ENCODE results near the gene CASP7.

The CASP7 gene

GRCh38 chr10:113644185-113645120 is 35.3 kb upstream of the CASP7 start:
- DNase-seq (ENCODE audit: low read depth), result no peak
- H3K4me3 ChIP-seq (ENCODE audit: control insufficient read depth, low read depth, low read length), result no peak overlapping the region
- TF ChIP-seq CTCF (IDR thresholded peaks at IDR 0.05; ENCODE audit: control insufficient read depth, insufficient read depth, low read depth, low read length, missing control alignments), result no peak

- TF ChIP-seq CTCF (IDR thresholded peaks at IDR 0.05; ENCODE audit: control insufficient read depth, insufficient read depth, low read depth, low read length, missing control alignments), result no peak
Observed at GRCh38 chr10:113646336-113647201, 33.1 kb upstream of the CASP7 start.

DNA sequence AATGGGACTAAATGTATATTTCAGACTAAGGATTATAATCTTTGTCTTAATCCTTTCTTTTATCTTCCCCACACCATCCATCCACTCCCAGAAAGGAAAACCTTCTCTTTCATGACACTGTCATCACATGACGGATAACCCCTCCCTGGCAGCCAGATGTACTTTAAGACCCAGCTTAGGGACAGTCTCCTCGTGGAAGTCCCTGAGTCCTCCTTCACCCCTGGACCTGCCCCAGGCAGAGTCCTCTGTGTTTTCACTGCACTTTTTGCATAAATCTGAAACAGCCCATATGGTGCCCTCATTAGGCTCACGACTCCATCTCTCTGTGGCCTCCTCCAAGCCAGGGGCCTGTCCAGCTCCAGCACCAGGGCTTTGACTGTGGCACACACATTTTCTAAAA is 31.9 kb upstream of the CASP7 start:
- H3K4me3 ChIP-seq (ENCODE audit: control insufficient read depth, low read depth, low read length), result no peak overlapping the region
- no peak for TF ChIP-seq CTCF (IDR thresholded peaks at IDR 0.05; ENCODE audit: control insufficient read depth, insufficient read depth, low read depth, low read length, missing control alignments)

More at GRCh38 chr10:113646336-113647201, 33.1 kb upstream of the CASP7 start:
- DNase-seq (ENCODE audit: low read depth), result no peak
- no peak overlapping the region for H3K4me3 ChIP-seq (ENCODE audit: control insufficient read depth, low read depth, low read length)

GRCh38 chr10:113648478-113648877 is 31.2 kb upstream of the CASP7 start:
- DNase-seq (ENCODE audit: low read depth), result no peak
- TF ChIP-seq CTCF (IDR thresholded peaks at IDR 0.05; ENCODE audit: control insufficient read depth, insufficient read depth, low read depth, low read length, missing control alignments), result no peak
- no peak overlapping the region for H3K4me3 ChIP-seq (ENCODE audit: control insufficient read depth, low read depth, low read length)

More for the DNA sequence above, 31.9 kb upstream of the CASP7 start:
- no peak for DNase-seq (ENCODE audit: low read depth)

DNA sequence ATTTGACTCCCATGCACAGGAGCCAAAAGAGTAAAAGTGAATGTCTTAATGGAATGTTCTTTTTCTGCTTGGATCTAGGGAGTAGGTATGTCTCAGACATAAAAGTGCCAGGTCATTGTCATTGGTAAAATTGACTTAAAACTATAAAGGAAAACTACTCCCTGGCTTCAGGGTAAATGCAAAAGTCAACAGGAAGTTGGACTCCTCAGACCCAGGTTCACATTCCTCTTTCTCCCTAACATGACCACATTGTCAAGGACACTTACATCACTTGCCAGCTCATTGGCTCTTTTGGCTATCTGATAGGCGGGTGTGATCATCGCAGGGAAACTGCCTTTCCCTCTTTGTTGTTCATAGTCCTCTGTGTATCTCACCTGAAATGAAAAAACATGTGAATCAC is 29.5 kb upstream of the CASP7 start:
- H3K4me3 ChIP-seq (ENCODE audit: control insufficient read depth, low read depth, low read length), result no peak overlapping the region
- TF ChIP-seq CTCF (IDR thresholded peaks at IDR 0.05; ENCODE audit: control insufficient read depth, insufficient read depth, low read depth, low read length, missing control alignments), result no peak
- no peak for DNase-seq (ENCODE audit: low read depth)

DNA sequence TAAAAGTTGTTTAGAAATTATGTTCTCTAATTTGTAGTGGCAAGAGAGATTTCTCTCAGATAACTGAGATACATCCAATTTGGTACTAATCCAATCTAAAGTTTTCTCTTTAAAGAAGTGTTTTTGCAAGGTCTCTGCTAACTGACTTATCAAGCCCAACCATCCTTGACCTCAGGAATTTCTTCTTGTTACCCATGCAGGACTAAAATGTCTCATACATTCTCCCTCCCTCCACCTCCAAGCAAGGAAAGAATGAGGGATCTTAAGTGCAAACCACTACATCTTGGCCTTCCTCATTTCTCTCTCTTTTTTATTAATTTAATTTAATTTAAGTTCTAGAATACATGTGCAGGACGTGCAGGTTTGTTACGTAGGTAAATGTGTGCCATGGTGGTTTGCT is 28.7 kb upstream of the CASP7 start:
- H3K4me3 ChIP-seq (ENCODE audit: control insufficient read depth, low read depth, low read length), result no peak overlapping the region
- no peak for TF ChIP-seq CTCF (IDR thresholded peaks at IDR 0.05; ENCODE audit: control insufficient read depth, insufficient read depth, low read depth, low read length, missing control alignments)
- no peak for DNase-seq (ENCODE audit: low read depth)
